GM18951 (cell line): ENCODE results near the gene VWCE.

Experiments
- POLR2A ChIP-seq: IDR thresholded peaks from 4 replicates; pipeline ENCODE4 v1.6.1; 2011; ENCODE audit warnings: mild to moderate bottlenecking; ENCODE audit not compliant: insufficient read length, insufficient read depth; ENCODE audit errors: extremely low read depth
- in situ Hi-C: fragments of 300-500 bp; cut with MboI; formaldehyde crosslinking; loops from one replicate; pipeline ENCODE4 v1.12.0; 2022; ENCODE audit warnings: low sequenced_read_pairs, mixed read lengths, inconsistent platforms; ENCODE audit not compliant: unreplicated experiment

Gene VWCE

GRCh38 chr11:61309739-61310138 is 14.6 kb upstream of the VWCE start:
- TF ChIP-seq POLR2A = no peak
- in situ Hi-C loops = no loop called here

DNA sequence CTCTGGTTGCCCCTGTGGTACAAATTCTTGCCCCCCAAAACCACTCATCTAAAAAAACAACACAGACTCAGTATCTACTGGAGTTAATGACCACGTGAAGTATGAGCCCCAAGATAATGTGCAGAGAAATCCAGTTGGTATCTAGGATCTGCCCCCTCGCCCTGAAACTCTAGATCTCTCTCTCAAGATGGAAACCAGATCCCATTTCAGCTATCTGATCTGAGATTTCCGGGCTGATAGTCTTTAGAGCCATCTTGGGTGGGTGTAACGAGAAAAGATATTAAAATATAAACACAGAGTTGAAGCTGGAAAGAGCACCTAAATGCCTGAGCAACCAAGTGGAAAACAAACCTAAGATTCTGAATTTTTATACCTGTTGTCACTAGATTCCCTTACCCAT is 14.0 kb upstream of the VWCE start:
- no peak for TF ChIP-seq POLR2A
- in situ Hi-C loops = no loop called here

- TF ChIP-seq POLR2A = no peak
- in situ Hi-C loops = no loop called here
Measured at GRCh38 chr11:61307354-61307753, 12.2 kb upstream of the VWCE start.

DNA sequence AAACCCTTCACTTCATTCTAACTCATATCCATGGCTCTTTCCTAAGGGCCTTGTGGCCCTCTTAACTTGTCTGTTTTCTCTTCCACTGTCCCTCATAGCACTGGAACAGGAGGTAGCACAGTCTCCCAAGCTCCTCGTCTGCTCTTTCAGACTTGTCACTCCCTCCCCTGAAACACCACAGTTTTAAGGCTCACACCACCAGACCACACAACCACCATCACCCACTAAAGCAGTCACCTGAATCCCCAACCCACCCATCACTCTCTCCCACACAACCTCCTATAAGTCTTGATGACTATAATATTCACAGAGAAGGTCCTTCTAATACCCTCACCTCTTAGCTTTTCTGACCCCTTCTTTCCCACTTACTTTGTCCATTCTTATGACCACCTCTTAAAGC is 11.1 kb upstream of the VWCE start:
- in situ Hi-C loops = no loop called here
- no peak for TF ChIP-seq POLR2A

DNA sequence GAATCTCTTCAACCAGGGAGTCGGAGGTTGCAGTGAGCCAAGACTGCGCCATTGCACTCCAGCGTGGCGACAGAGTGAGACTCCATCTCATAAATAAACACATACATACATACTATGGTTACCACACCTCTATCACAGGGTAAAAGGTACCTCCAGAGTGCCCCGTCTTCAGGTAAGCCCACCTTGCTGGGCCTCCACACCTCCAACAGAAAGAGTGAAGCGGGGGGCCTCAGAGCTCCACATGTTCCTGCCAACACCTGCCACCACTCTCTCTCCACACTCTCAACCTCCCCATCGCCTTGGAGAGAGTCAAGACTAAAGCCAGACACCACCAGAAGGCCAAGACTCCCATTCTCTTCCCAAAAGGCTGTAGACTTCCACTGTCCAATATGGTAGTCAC is 10.3 kb upstream of the VWCE start:
- in situ Hi-C loops = no loop called here
- TF ChIP-seq POLR2A = no peak

DNA sequence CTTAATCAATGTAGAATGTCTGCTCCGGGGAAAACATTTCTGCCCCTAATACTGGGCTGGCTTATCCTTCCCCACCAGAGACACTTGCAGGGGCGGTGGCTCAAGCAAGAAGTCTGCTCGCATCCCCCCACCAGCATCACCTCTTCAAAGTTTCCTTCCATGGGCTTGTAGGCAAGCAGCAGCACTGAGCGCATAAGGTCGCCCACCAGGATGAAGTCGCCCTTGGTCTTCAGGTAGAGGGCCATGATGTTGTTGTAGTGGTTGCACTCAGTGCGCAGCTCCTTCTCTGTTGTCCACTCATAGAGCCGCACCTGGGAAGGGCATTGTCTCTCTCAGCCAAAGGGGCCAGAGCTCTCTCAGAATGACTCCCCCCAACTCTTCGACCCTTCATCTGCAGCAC is 8.6 kb upstream of the VWCE start:
- in situ Hi-C loops = no loop called here

DNA sequence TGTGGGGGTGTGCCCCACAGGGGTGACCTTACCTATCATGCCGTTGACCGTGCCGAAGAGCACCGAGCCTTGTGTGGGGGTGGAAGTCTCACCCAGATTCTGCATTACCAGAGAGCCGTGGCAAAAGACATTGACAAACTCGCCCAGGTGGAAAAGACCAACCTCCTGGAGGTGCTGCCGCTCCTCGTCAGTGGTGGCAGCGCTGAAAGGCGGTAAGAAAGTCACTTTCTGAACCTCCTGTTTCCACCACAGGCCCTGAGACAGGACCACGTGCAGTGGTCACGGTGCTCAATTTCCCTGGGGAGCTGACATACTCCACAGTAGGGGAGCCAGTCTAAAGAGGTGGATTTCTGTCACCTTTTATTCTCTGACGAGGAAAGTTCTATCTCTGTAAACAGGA is 7.4 kb upstream of the VWCE start:
- in situ Hi-C loops = no loop called here
- no peak for TF ChIP-seq POLR2A

More for the DNA sequence above, 8.6 kb upstream of the VWCE start:
- TF ChIP-seq POLR2A = no peak

DNA sequence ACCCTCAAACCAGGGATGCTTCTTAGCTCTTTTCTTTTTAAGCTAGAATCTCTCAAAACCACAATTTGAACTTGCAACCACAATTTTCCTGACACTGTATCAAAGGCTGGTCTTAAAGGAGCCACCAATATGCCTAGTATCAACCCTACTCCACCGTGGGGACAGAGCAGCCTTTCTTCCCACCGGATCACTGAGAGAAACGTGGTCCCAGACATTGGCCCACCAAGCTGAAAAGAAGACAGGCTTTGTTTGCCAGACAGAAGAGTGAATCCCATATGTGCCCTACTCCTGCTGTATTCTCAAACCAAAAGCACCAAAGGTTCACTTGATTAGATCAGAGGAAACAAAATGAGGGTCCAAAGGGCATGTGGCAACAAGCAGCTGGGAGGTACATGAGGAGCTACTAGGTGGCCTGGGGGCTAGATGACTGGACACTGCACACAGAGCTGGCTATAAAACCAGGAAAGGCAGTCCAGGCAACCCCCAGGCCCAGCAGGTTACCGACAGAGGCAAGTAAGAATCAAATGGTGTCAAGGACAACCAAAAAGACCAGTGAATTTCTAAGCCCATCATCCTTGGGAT is 3.6 kb upstream of the VWCE start:
- in situ Hi-C loops = no loop called here
- no peak for TF ChIP-seq POLR2A

- in situ Hi-C loops = no loop called here
- no peak for TF ChIP-seq POLR2A
Measured at GRCh38 chr11:61297746-61298145, 2.6 kb upstream of the VWCE start.

GRCh38 chr11:61297341-61297740 is 2.2 kb upstream of the VWCE start:
- no peak for TF ChIP-seq POLR2A

DNA sequence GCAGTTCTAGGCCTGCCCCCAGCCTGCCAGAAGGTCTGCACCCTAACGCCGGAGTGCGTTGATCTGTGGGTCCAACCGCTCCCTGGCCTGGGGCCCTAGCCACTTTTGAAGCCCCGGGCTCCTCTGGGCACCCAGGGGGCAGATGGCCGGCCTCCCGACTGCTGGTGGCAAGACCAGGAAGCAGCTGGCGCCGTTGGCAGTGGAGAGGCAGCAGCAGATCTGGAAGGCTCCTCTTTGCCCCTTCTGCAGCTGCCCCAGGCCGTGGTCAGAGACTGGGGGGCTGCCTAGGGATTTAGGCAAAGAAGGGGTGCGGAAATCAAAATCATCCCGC is 445 bp upstream of the VWCE start:
- no peak for TF ChIP-seq POLR2A
- in situ Hi-C loops = no loop called here

More at GRCh38 chr11:61297341-61297740, 2.2 kb upstream of the VWCE start:
- in situ Hi-C loops = no loop called here

GRCh38 chr11:61293867-61294716 is 1.0 kb downstream of the VWCE start:
- no peak for TF ChIP-seq POLR2A
- in situ Hi-C loops = no loop called here

DNA sequence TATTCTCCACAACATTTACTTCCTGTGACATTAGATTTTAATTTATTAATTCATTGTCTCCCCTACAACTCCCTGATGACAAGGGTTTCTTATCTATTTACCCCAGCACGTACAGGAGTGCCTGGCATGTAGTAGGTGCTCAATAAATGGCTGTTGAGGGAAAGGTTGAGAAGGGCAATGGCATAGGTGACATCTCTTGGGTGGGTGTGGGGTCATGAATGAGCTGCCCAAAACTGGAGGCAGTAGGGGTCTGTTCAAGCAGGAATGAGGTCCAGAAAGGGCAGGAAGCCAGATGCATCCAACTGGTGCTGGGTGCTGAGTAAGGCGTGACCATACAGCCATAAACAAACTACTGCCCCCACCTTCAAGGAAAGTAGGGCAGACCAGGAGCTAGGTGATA is 2.8 kb downstream of the VWCE start:
- in situ Hi-C loops = no loop called here
- TF ChIP-seq POLR2A = no peak

DNA sequence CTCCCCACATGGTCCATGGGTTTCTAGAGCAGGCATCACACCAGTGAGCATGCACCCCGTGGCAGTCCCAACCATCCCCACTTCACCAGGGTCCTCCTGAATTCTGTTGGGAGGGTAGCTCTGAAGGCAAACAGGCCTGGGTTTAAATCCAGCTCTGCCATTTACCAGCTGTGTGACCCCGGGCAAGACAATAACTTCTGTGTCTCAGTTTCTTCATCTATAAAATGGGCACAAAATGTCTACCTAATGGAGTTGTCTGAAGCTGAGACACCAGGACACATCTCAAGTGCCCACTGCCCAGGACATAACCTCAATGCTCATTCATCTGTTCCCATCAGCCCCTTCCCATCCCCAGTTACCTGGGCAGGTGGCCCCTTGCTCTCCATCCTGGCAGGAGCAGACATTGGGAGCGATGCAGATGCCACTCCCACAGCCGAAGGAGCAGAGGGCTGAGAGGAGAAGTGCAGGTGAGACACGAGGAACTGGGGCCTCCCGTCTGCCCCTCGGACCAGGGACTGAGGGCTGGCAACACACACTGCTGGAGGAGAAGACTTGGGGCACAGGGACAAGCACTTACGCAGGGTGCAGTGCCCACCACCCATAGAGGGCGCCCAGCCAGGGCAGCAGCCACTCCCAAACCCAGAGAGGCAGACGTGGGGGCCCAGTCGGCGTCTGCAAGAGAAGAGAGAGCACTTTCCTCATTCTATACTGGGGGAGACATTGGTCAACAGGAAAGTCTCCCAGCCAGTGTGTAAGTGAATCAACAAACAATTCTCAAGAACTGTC is 4.0 kb downstream of the VWCE start:
- TF ChIP-seq POLR2A = no peak
- in situ Hi-C loops = no loop called here

- in situ Hi-C loops = no loop called here
Measured at GRCh38 chr11:61287338-61287977, 7.7 kb downstream of the VWCE start.

More at GRCh38 chr11:61287338-61287977, 7.7 kb downstream of the VWCE start:
- TF ChIP-seq POLR2A = no peak
